ENCODE data around the gene POLR3GL.

The POLR3GL gene

GRCh38 chr1:145983960-145984830, 19.7 kb downstream of the POLR3GL start:
- no peak for TF ChIP-seq CTCF (IDR thresholded peaks at IDR 0.05; ENCODE audit: borderline replicate concordance, control extremely low read depth, extremely low read depth, insufficient read depth, missing control alignments)
- DNase-seq (ENCODE audit: low spot score) = no peak
- in situ Hi-C loops (cut with MboI; ENCODE audit: low sequenced_read_pairs, unreplicated experiment) = no loop called here

GRCh38 chr1:145985129-145985501, 20.6 kb downstream of the POLR3GL start:
- TF ChIP-seq CTCF (IDR thresholded peaks at IDR 0.05; ENCODE audit: borderline replicate concordance, control extremely low read depth, extremely low read depth, insufficient read depth, missing control alignments) = no peak
- in situ Hi-C loops (cut with MboI; ENCODE audit: low sequenced_read_pairs, unreplicated experiment) = no loop called here

GRCh38 chr1:145985502-145986439, 21.3 kb downstream of the POLR3GL start:
- no peak for DNase-seq (ENCODE audit: low spot score)
- no peak for TF ChIP-seq CTCF (IDR thresholded peaks at IDR 0.05; ENCODE audit: borderline replicate concordance, control extremely low read depth, extremely low read depth, insufficient read depth, missing control alignments)
- in situ Hi-C loops (cut with MboI; ENCODE audit: low sequenced_read_pairs, unreplicated experiment) = no loop called here

More at GRCh38 chr1:145985129-145985501, 20.6 kb downstream of the POLR3GL start:
- no peak for DNase-seq (ENCODE audit: low spot score)

DNA sequence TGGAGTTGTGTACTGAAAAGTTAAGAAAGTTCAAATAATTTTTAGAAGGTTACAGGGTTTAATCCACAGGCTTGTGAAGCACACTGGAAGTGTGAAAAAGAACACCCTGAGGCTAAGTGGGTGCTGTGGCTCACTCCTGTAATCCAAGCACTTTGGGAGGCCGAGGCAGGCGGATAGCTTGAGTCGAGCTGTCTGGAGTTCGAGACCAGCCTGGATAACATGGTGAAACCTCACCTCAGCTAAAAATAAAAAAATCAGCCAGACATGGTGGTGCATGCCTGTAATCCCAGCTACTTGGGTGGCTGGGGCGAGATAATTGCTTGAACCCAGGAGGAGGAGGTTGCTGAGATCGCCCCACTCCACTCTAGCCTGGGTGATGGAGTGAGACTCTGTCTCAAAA, 22.1 kb downstream of the POLR3GL start:
- no peak for TF ChIP-seq CTCF (IDR thresholded peaks at IDR 0.05; ENCODE audit: borderline replicate concordance, control extremely low read depth, extremely low read depth, insufficient read depth, missing control alignments)
- no peak for DNase-seq (ENCODE audit: low spot score)
- in situ Hi-C loops (cut with MboI; ENCODE audit: low sequenced_read_pairs, unreplicated experiment) = no loop called here

DNA sequence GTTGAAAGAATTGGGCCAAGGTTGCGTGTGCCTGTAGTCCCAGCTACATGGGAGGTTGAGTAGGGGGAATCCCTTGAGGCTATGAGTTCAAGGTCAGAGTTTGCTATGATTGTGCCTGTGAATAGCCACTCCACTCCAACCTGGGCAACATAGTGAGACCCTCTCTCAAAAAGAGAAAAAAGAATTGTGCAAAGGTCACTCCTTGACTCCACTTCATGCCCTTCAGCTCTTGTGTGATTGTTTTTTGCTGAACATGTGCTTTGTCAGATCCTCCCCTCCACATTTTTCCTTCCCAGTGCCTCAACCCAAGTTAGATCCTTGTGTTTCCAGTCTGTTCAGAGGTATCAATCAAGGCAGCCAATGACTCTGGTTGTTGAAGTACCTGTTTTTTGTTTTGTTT, 23.4 kb downstream of the POLR3GL start:
- TF ChIP-seq CTCF (IDR thresholded peaks at IDR 0.05; ENCODE audit: borderline replicate concordance, control extremely low read depth, extremely low read depth, insufficient read depth, missing control alignments) = no peak
- no peak for DNase-seq (ENCODE audit: low spot score)
- in situ Hi-C loops (cut with MboI; ENCODE audit: low sequenced_read_pairs, unreplicated experiment) = no loop called here

GRCh38 chr1:145988773-145989172, 24.3 kb downstream of the POLR3GL start:
- in situ Hi-C loops (cut with MboI; ENCODE audit: low sequenced_read_pairs, unreplicated experiment) = no loop called here

More at GRCh38 chr1:145988773-145989172, 24.3 kb downstream of the POLR3GL start:
- no peak for TF ChIP-seq CTCF (IDR thresholded peaks at IDR 0.05; ENCODE audit: borderline replicate concordance, control extremely low read depth, extremely low read depth, insufficient read depth, missing control alignments)
- no peak for DNase-seq (ENCODE audit: low spot score)

All from GM13976 (cell line).